ENCODE data around the gene COX4I1. TPM values are rescaled to one million over a fixed set of nuclear protein-coding genes. Genes with fewer than 3 reads are reported as not detected.

COX4I1 gene
- polyA plus RNA-seq, 1 donor: 433 TPM

GRCh38 chr16:85768199-85768598 lies 31.3 kb upstream of the COX4I1 start:
- no peak for DNase-seq

- no peak for DNase-seq
Measured at GRCh38 chr16:85770741-85771140, 28.8 kb upstream of the COX4I1 start.

GRCh38 chr16:85773044-85773443 lies 26.5 kb upstream of the COX4I1 start:
- DNase-seq: no peak

- DNase-seq: no peak
Measured at GRCh38 chr16:85774136-85774535, 25.4 kb upstream of the COX4I1 start.

GRCh38 chr16:85774811-85775210 lies 24.7 kb upstream of the COX4I1 start:
- no peak for DNase-seq

GRCh38 chr16:85777583-85778310 lies 21.7 kb upstream of the COX4I1 start:
- DNase-seq: no peak

- DNase-seq: no peak
Measured at GRCh38 chr16:85778873-85779272, 20.6 kb upstream of the COX4I1 start.

- DNase-seq: no peak
Measured at GRCh38 chr16:85780281-85780680, 19.2 kb upstream of the COX4I1 start.

- DNase-seq: no peak
Measured at GRCh38 chr16:85781156-85781555, 18.3 kb upstream of the COX4I1 start.

- DNase-seq: no peak
Measured at GRCh38 chr16:85781695-85782370, 17.7 kb upstream of the COX4I1 start.

GRCh38 chr16:85782451-85782850 lies 17.0 kb upstream of the COX4I1 start:
- DNase-seq: no peak

GRCh38 chr16:85783441-85783840 lies 16.1 kb upstream of the COX4I1 start:
- DNase-seq: no peak

GRCh38 chr16:85784813-85785212 lies 14.7 kb upstream of the COX4I1 start:
- no peak for DNase-seq

- no peak for DNase-seq
Measured at GRCh38 chr16:85785927-85786326, 13.6 kb upstream of the COX4I1 start.

GRCh38 chr16:85788819-85789218 lies 10.7 kb upstream of the COX4I1 start:
- DNase-seq: no peak

GRCh38 chr16:85789773-85790172 lies 9.7 kb upstream of the COX4I1 start:
- no peak for DNase-seq

- DNase-seq: no peak
Measured at GRCh38 chr16:85793662-85794298, 5.7 kb upstream of the COX4I1 start.

GRCh38 chr16:85794696-85795095 lies 4.8 kb upstream of the COX4I1 start:
- DNase-seq: no peak

- DNase-seq: no peak
Measured at GRCh38 chr16:85796152-85796551, 3.3 kb upstream of the COX4I1 start.

GRCh38 chr16:85796599-85796998 lies 2.9 kb upstream of the COX4I1 start:
- no peak for DNase-seq

GRCh38 chr16:85798283-85798776 lies 1.2 kb upstream of the COX4I1 start:
- DNase-seq: no peak

GRCh38 chr16:85798901-85799496 lies 496 bp upstream of the COX4I1 start:
- DNase-seq: no peak

- DNase-seq: no peak
Measured at GRCh38 chr16:85800321-85800669, 800 bp downstream of the COX4I1 start.

All from hindlimb muscle (tissue), 1 donor.